GM10266 (cell line): ENCODE data around the gene TSHZ2.

Experiments
- DNase-seq: peaks from one replicate; pipeline ENCODE4 v3.0.0; 2012; ENCODE audit errors: extremely low spot score
- CTCF ChIP-seq: IDR thresholded peaks from 2 replicates; pipeline ENCODE4 v1.5.1; 2012; ENCODE audit warnings: mild to moderate bottlenecking, low read depth; ENCODE audit not compliant: control insufficient read depth, insufficient read depth; ENCODE audit errors: missing control alignments

The TSHZ2 gene

GRCh38 chr20:53371216-53371615, 399.1 kb downstream of the TSHZ2 start:
- DNase-seq: no peak
- no peak for TF ChIP-seq CTCF

- no peak for TF ChIP-seq CTCF
- no peak for DNase-seq
Measured at GRCh38 chr20:53376021-53376420, 403.9 kb downstream of the TSHZ2 start.

GRCh38 chr20:53379014-53379832, 407.1 kb downstream of the TSHZ2 start:
- no peak for TF ChIP-seq CTCF
- no peak for DNase-seq

- TF ChIP-seq CTCF: no peak
- no peak for DNase-seq
Measured at GRCh38 chr20:53379833-53380120, 407.6 kb downstream of the TSHZ2 start.

- TF ChIP-seq CTCF: no peak
- no peak for DNase-seq
Measured at GRCh38 chr20:53381568-53382262, 409.6 kb downstream of the TSHZ2 start.

- no peak for TF ChIP-seq CTCF
- DNase-seq: no peak
Measured at GRCh38 chr20:53382263-53382844, 410.2 kb downstream of the TSHZ2 start.

- no peak for DNase-seq
- TF ChIP-seq CTCF: no peak
Measured at GRCh38 chr20:53383916-53384315, 411.8 kb downstream of the TSHZ2 start.
